22Rv1 (cell line): ENCODE measurements around the gene GLB1L3.
A peak's percentile ranks its signal among the peaks of the same experiment; 100 is the strongest.

Experiments
- H3K27ac ChIP-seq: fragments of 450-650 bp; 2 replicates; pipeline ENCODE4 v1.5.1; 2017
- CTCF ChIP-seq: fragments of 450-650 bp; IDR thresholded peaks from 2 replicates; pipeline ENCODE4 v1.5.1; 2017; ENCODE audit warnings: mild to moderate bottlenecking
- ZFX ChIP-seq: fragments of 450-650 bp; IDR thresholded peaks from 2 replicates; pipeline ENCODE4 v1.6.1; 2017; ENCODE audit warnings: antibody characterized with exemption, borderline replicate concordance

Gene GLB1L3

GRCh38 chr11:134260983-134261382 lies 15.2 kb upstream of the GLB1L3 start:
- no peak for TF ChIP-seq ZFX
- no peak for TF ChIP-seq CTCF
- no peak overlapping the region for H3K27ac ChIP-seq

- TF ChIP-seq ZFX, result no peak
- peak; percentile 72 for TF ChIP-seq CTCF
- H3K27ac ChIP-seq, result no peak overlapping the region
These were observed 14.3 kb upstream of the GLB1L3 start for GRCh38 chr11:134261626-134262488.

- TF ChIP-seq ZFX (no peak), CTCF (no peak)
- no peak overlapping the region for H3K27ac ChIP-seq
These were observed 11.0 kb upstream of the GLB1L3 start for GRCh38 chr11:134264966-134265764.

- TF ChIP-seq CTCF, result no peak
- H3K27ac ChIP-seq, result no peak overlapping the region
These were observed 9.7 kb upstream of the GLB1L3 start for GRCh38 chr11:134266440-134266839.

- H3K27ac ChIP-seq, result no peak overlapping the region
- TF ChIP-seq CTCF (no peak), ZFX (no peak)
These were observed 9.3 kb upstream of the GLB1L3 start for GRCh38 chr11:134266841-134267251.

- TF ChIP-seq ZFX (no peak), CTCF (no peak)
- H3K27ac ChIP-seq, result no peak overlapping the region
These were observed 8.7 kb upstream of the GLB1L3 start for GRCh38 chr11:134267461-134267860.

- H3K27ac ChIP-seq, result no peak overlapping the region
- TF ChIP-seq CTCF (no peak), ZFX (no peak)
These were observed 8.2 kb upstream of the GLB1L3 start for GRCh38 chr11:134267966-134268365.
